ENCODE results near the gene SHROOM2. TPM values are rescaled to one million over a fixed set of nuclear protein-coding genes. Genes with fewer than 3 reads are reported as not detected.

SHROOM2 gene
- total RNA-seq, 4 donors from 2014 or later: 0.05 to 0.36 (median 0.26) TPM

GRCh38 chrX:9966775-9967408 lies 180.7 kb downstream of the SHROOM2 start, which contains the start of gene CLDN34:
CLDN34 (plus strand) TSS chrX:9967358; CDS start chrX:9967358, 0 bp downstream.
- no peak within 1 kb of the TSS for H3K4me3 ChIP-seq
- H3K4me1 ChIP-seq: no peaks in the 10 kb centered on the region
- no peak for TF ChIP-seq POLR2A (IDR thresholded peaks at IDR 0.05)
- TF ChIP-seq CTCF (IDR thresholded peaks at IDR 0.05 in 4 of 5, conservative IDR thresholded peaks at IDR 0.05 in 1 of 5): no peak
- intact Hi-C loops (cut with DNase I; ENCODE audit: low total_unique reads) (no loop called here), in situ Hi-C loops (cut with MboI; ENCODE audit: low sequenced_read_pairs in 4 of 4) (no loop called here)
- DNase-seq (no peak), ATAC-seq (no peak)
- no peaks in the 10 kb centered on the region for H3K9me3 ChIP-seq
- H3K36me3 ChIP-seq: no peaks in the 10 kb centered on the region
- no peak within 1 kb of the TSS for H3K27ac ChIP-seq
- H3K27me3 ChIP-seq: no peaks in the 10 kb centered on the region

- Histone ChIP-seq H3K4me3 (no peak overlapping the region), H3K9me3 (no peaks in the 10 kb centered on the region)
- intact Hi-C loops (cut with DNase I; ENCODE audit: low total_unique reads): no loop called here
Observed at GRCh38 chrX:9977635-9978034, 191.4 kb downstream of the SHROOM2 start.

GRCh38 chrX:9980401-9980800 lies 194.2 kb downstream of the SHROOM2 start:
- in situ Hi-C loops (cut with MboI; ENCODE audit: low sequenced_read_pairs in 4 of 4) (loop anchor here in 1 of 4 donors (25.0 kb wide), 1 partner anchor 93 kb away; no protein-coding TSS in a partner anchor), intact Hi-C loops (cut with DNase I; ENCODE audit: low total_unique reads) (no loop called here)
- TF ChIP-seq CTCF (IDR thresholded peaks at IDR 0.05 in 4 of 5, conservative IDR thresholded peaks at IDR 0.05 in 1 of 5) (no peak), POLR2A (IDR thresholded peaks at IDR 0.05) (no peak)
- Histone ChIP-seq H3K4me1 (no peaks in the 10 kb centered on the region), H3K27ac (no peak overlapping the region), H3K27me3 (no peaks in the 10 kb centered on the region), H3K9me3 (no peaks in the 10 kb centered on the region), H3K4me3 (no peak overlapping the region), H3K36me3 (no peaks in the 10 kb centered on the region)
- no peak for DNase-seq
- ATAC-seq: no peak

More at GRCh38 chrX:9977635-9978034, 191.4 kb downstream of the SHROOM2 start:
- DNase-seq: no peak
- H3K27ac ChIP-seq: no peak overlapping the region
- H3K4me1 ChIP-seq: no peaks in the 10 kb centered on the region
- in situ Hi-C loops (cut with MboI; ENCODE audit: low sequenced_read_pairs in 4 of 4): loop anchor here in 1 of 4 donors (25.0 kb wide), 1 partner anchor 90 kb away; no protein-coding TSS in a partner anchor
- TF ChIP-seq POLR2A (IDR thresholded peaks at IDR 0.05): no peak
- H3K36me3 ChIP-seq: no peaks in the 10 kb centered on the region
- H3K27me3 ChIP-seq: peaks cover 0 to 3% (median 0%) of the 10 kb centered on the region in 3 donors
- ATAC-seq: no peak

- Histone ChIP-seq H3K27ac (no peak overlapping the region), H3K36me3 (no peaks in the 10 kb centered on the region), H3K4me1 (no peaks in the 10 kb centered on the region), H3K9me3 (no peaks in the 10 kb centered on the region), H3K27me3 (no peaks in the 10 kb centered on the region), H3K4me3 (no peak overlapping the region)
- intact Hi-C loops (cut with DNase I; ENCODE audit: low total_unique reads) (no loop called here), in situ Hi-C loops (cut with MboI; ENCODE audit: low sequenced_read_pairs in 4 of 4) (loop anchor here in 1 of 4 donors (25.0 kb wide), 1 partner anchor 94 kb away; no protein-coding TSS in a partner anchor)
- TF ChIP-seq POLR2A (IDR thresholded peaks at IDR 0.05) (no peak), CTCF (IDR thresholded peaks at IDR 0.05 in 4 of 5, conservative IDR thresholded peaks at IDR 0.05 in 1 of 5) (no peak)
- DNase-seq: no peak
- no peak for ATAC-seq
Observed at GRCh38 chrX:9980927-9981326, 194.7 kb downstream of the SHROOM2 start.

- Histone ChIP-seq H3K4me3 (no peak overlapping the region), H3K36me3 (no peaks in the 10 kb centered on the region), H3K27ac (no peak overlapping the region), H3K27me3 (no peaks in the 10 kb centered on the region), H3K4me1 (no peaks in the 10 kb centered on the region), H3K9me3 (no peaks in the 10 kb centered on the region)
- intact Hi-C loops (cut with DNase I; ENCODE audit: low total_unique reads): no loop called here
- TF ChIP-seq POLR2A (IDR thresholded peaks at IDR 0.05) (no peak), CTCF (IDR thresholded peaks at IDR 0.05 in 4 of 5, conservative IDR thresholded peaks at IDR 0.05 in 1 of 5) (no peak)
- in situ Hi-C loops (cut with MboI; ENCODE audit: low sequenced_read_pairs in 4 of 4): loop anchor here in 1 of 4 donors (25.0 kb wide), 1 partner anchor 96 kb away; no protein-coding TSS in a partner anchor
- DNase-seq (no peak), ATAC-seq (no peak)
Observed at GRCh38 chrX:9983441-9983840, 197.2 kb downstream of the SHROOM2 start.
